GM19043 (cell line): ENCODE data around the gene KLF6.

ENCODE experiments used
- ATAC-seq: cut with Tn5 transposase; IDR thresholded peaks from one replicate; pipeline ENCODE4 v1.9.1; 2021; ENCODE audit warnings: low read depth; ENCODE audit not compliant: unreplicated experiment

The KLF6 gene

GRCh38 chr10:3790272-3790671 lies 5.3 kb upstream of the KLF6 start:
- no peak for ATAC-seq

GRCh38 chr10:3789621-3790020 lies 4.6 kb upstream of the KLF6 start:
- no peak for ATAC-seq

GRCh38 chr10:3787816-3788215 lies 2.8 kb upstream of the KLF6 start:
- no peak for ATAC-seq

GRCh38 chr10:3787016-3787400 lies 2.0 kb upstream of the KLF6 start:
- ATAC-seq: no peak

- ATAC-seq: no peak
These were observed 1.4 kb upstream of the KLF6 start for GRCh38 chr10:3786295-3787015.

GRCh38 chr10:3785851-3786271 lies 852 bp upstream of the KLF6 start:
- ATAC-seq: peak; percentile 7

GRCh38 chr10:3785251-3785850 lies 342 bp upstream of the KLF6 start:
- ATAC-seq: peak; percentile 58

- ATAC-seq: no peak
These were observed 1.2 kb downstream of the KLF6 start for GRCh38 chr10:3783682-3784432.

GRCh38 chr10:3783316-3783681 lies 1.7 kb downstream of the KLF6 start:
- peak; percentile 28 for ATAC-seq

GRCh38 chr10:3782451-3783315 lies 2.3 kb downstream of the KLF6 start:
- ATAC-seq: peak; percentile 15

- no peak for ATAC-seq
These were observed 2.9 kb downstream of the KLF6 start for GRCh38 chr10:3782146-3782450.

- ATAC-seq: no peak
These were observed 3.4 kb downstream of the KLF6 start for GRCh38 chr10:3781468-3782145.

GRCh38 chr10:3780771-3781467 lies 4.1 kb downstream of the KLF6 start:
- ATAC-seq: no peak

GRCh38 chr10:3780021-3780770 lies 4.8 kb downstream of the KLF6 start:
- ATAC-seq: no peak

- ATAC-seq: no peak
These were observed 5.8 kb downstream of the KLF6 start for GRCh38 chr10:3779158-3779741.

- no peak for ATAC-seq
These were observed 6.3 kb downstream of the KLF6 start for GRCh38 chr10:3778692-3779157.

- ATAC-seq: no peak
These were observed 6.9 kb downstream of the KLF6 start for GRCh38 chr10:3777981-3778691.
